HG03457 (cell line): Measurements from ENCODE around the gene THSD7B.

Source experiments
- ATAC-seq: cut with Tn5 transposase; IDR thresholded peaks from one replicate; pipeline ENCODE4 v1.9.1; 2021; ENCODE audit warnings: moderate number of reproducible peaks; ENCODE audit not compliant: unreplicated experiment

Gene THSD7B

DNA sequence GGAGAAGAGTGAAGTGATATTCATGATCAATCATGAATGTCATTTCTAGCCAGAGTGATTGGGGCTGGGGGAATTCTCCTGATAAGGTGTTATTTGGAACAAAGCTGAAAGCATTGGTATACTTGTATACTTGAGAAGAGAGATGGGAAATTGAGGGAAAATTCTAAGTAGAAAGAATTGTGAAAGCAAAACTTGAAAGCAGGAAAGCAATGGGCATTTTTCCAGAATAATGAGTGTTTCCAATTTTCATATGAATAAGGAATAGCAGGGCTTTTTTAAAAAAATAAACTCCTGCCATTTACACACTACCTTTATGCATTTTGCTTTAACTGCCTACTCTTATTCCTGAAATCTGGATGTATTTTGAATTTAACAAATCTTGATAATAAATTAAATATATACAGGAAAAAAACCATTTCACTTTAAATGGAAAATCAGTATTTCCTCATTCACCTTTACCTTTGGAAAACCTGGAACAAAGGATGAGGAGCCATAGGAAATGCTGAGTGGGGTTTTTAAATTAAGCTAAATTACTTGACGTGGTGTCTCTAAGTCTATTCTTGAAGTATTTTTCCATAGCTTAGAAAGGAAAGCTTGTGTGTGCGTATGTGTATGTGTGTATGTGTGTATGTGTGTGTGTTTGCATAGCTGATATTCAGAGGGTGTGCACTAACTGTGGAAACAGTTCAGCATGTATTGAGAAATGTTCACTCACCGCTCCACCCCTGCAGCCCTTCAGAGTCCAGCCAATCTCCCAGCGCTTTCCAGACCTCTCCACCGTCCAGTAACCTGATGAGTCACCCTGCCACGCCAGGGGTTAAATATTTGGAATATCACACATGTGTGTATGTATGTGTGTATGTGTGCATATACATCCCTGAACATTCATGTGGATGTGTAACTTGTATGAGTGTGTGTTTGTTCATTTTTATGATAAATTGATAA lies 427.3 kb downstream of the THSD7B start:
- no peak for ATAC-seq

DNA sequence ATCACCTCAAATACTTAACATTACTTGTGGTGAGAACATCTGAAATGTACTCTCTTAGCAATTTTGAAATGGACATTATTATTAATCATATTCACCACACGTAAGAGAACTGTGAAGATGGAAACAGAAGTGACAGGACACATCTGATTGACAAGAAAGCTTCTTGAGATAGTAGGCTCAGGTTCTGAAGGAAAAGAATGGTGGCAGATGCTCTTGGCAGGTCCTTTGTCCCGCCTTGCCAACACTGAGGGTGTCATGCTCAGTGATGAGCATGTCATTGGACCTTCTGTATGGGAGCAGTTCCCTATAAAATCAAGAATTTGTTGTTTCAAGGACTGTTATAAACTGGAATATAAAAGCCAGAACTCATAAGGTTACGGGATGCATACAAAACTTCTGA lies 428.1 kb downstream of the THSD7B start:
- no peak for ATAC-seq

DNA sequence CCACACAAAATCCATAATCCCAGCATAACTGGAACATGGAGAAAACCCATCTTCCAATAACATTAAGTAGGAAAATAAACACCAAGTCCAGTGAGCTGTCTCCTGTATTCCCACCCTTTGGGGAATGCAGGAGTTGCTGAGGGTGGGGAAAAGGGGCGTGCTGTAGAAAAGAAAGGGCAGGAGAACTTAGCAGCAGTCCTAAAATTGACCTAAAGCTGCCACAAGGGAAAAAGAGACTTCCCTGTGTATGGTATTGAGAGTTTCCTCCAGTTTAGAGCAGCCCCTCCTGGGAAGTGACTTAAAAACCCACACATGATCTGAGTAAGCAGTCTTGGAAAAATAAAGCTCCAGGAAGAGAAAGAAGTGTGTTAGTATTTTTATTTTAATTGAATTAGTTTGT lies 428.8 kb downstream of the THSD7B start:
- ATAC-seq: no peak

- ATAC-seq: no peak
Observed at GRCh38 chr2:137199751-137200150, 434.4 kb downstream of the THSD7B start.

DNA sequence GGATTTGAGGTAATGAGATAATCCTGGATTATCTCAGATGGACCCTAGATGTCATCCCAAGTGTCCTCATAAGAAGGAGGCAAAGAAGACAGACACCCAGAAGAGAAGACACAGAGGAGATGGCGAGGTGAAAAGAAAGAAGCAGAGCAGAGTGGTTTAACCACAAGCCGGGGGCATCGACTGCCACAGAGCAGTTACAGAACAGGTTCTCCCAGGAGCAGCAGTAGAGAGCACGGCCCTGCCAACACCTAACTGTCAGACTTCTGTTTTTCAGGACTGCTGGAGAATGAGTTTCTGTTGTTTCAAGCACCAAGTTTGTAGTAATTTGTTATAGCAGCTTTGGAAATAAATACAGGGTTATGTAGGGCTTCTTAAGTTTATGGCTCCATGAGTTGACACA lies 437.0 kb downstream of the THSD7B start:
- ATAC-seq: no peak

- ATAC-seq: no peak
Observed at GRCh38 chr2:137205324-137205723, 440.0 kb downstream of the THSD7B start.

DNA sequence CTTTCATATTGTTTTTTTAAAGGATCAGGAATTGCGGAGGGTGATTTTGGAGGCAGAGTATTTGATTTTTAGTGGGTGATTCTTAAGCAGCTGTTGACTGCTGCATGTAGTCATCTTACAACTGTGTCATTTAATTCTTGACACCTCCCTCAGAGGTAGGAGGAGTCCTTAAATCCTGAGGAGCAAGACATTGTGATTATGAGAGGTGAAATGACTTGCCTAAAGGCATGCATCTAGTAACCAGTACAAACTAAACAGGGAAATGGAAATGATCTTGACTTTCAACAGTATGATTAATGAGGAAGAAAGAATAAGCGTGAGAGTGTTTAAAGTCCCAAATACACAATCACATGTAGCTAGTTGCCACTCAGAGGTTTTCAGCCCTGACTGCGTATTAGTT lies 440.7 kb downstream of the THSD7B start:
- ATAC-seq: no peak

DNA sequence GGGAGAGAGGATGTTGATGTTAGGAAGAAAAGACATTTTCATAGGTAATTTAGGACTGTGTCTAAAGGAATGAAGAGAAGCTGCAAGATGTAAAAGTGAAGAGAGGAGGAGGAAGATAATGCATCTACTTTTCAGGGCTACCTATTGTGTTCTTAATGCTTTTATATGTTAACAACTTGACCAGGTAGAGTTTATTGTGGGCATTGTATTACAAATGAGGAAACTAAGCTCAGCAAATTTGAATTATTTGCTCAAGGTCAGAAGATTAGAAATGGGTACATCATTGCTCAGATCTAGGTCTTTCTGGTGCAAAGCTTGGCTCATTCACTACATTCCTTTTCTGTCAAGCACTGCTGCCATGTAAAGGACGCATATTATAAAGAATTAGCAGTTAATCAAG lies 441.7 kb downstream of the THSD7B start:
- no peak for ATAC-seq

- ATAC-seq: no peak
Observed at GRCh38 chr2:137208431-137208891, 443.1 kb downstream of the THSD7B start.

- ATAC-seq: no peak
Observed at GRCh38 chr2:137210039-137210438, 444.7 kb downstream of the THSD7B start.

GRCh38 chr2:137211761-137212160 lies 446.4 kb downstream of the THSD7B start:
- ATAC-seq: no peak

- ATAC-seq: no peak
Observed at GRCh38 chr2:137220438-137220993, 455.2 kb downstream of the THSD7B start.

DNA sequence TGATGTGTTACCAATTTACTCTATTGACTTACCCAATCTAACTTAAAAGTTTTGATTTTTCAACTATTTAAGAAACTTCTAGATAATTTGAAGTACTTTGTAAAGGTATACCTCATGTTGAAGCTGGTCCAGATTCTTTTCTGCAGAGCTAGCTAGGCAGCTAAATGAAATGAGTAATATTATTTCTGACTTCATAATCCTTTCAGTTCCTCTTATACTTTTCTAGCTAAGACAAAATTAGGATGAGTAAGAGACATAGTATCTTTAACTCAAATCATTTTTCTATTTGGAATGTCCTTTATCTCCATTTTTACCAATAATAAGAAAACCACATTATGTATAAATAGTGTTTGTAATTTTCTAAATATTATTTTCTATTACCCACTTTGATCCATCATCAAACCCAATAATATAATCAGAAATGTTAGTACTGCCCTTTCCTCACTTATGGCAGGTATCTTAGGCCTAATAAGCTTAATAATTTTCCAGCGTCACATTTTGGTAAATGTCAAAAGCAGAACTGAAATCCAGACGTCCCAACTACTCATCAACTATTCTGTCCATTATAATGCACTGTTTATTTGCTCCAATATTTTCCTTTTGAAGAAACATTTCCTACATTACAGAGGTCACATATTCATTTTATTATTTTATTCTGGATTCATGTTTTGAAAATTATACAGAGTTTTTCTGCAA lies 456.6 kb downstream of the THSD7B start:
- no peak for ATAC-seq

DNA sequence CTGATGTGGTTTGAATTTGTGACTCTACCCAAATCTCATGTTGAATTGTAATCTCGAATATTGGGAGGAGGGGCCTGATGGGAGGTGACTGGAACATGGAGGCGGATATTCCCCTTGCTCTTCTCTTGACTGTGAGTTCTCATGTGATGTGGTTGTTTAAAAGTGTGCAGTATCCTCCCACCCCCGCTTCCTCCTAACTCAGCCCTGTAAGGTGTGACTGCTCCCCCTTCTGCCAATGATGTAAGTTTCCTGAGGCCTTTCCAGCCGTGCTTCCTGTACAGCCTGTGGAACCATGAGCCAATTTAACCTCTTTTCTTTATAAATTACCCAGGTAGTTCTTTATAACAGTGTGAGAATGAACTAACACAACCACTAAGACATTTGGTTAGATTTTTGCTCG lies 458.4 kb downstream of the THSD7B start:
- ATAC-seq: no peak

- no peak for ATAC-seq
Observed at GRCh38 chr2:137228566-137228965, 463.2 kb downstream of the THSD7B start.

DNA sequence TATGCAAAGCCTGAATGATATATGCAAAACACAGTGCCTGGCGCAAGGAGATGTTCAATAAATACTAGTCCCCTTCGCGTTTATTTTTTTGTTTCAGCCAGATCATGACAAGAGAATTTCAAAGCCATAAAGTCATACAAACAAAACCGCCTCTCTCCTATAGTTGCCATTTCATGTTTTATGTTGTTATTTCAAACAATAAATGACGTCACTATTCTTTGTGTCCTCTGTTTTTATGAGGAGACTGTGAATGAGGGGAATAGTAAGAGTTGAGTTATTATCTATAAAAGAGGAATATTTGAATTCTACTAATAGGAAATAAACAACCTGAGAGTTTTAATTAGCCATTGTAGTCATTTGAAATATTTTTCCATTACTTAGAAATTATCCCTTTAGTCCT lies 464.5 kb downstream of the THSD7B start:
- no peak for ATAC-seq

DNA sequence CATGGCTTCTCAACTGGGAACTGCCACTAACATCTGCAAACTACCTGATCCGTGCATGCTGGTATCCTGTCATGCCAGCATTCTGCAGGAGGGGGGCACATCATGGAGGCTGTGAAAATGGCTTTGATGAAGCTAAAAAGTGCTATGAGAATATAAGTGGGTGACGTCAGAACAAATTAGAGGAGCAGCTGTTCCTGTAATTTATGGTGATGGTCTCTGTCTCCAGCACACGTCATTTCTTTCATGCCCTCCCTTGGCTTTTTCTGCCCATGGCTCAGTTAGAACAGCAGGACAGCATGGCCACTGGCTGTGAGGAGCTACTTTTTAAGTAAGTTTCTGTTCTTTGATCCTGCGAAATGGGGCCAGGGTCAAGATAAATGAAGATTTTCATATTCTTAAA lies 466.3 kb downstream of the THSD7B start:
- no peak for ATAC-seq

GRCh38 chr2:137232076-137232475 lies 466.7 kb downstream of the THSD7B start:
- ATAC-seq: no peak

DNA sequence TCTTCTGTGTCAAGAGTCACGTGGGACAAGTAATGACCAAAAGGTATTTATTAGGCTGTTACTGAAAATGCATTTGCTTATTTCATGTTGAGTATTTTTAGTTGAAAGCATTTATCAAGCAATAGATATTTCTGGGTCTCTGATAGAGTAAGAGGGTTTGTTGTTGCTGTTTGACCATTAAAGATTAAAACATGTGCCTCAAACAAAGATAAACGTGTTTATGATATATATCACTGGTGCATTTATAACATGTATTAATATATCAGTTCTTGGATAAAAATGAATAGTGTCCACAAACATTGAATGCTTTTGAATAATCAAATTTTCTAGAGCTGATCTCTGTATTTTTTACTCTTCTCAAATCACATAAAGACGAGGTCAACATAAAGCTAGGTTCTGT lies 467.7 kb downstream of the THSD7B start:
- no peak for ATAC-seq

DNA sequence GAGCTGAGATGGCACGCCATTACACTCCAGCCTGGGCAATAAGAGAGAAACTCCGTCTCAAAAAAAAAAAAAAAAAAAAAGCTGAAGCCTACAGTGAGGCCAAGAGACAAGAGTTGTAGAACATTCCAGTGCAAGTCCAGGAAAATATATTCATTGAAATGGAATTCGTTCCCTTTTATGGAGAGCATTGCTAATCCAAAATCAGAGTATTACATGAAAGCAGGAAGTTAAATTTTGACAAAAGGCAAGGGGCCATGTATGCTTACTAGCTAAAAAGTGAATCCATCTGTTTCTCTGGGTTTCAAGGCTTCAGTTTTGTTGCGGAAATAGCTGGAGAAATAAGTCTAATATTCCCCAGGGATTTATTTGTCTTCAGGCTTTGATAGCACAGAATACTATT lies 471.7 kb downstream of the THSD7B start:
- ATAC-seq: no peak

DNA sequence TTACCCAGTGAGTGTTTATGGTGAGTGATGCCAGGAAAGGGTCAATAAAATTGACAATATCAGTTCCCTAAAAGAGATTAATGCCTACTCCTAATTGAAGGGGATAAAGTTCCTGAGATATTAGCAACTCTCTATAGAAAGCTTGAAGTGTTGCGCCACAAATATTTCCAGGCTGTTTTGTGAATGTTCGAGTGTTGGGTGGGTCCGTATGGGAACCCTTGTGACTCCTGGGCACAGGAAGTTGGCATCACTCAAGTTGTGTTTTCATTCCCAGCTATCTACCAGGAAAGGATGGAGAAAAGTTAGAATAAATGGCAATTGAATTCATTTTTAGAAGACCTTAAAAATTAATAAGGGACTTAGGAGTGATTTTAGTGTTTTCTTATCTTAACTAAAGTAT lies 472.7 kb downstream of the THSD7B start:
- no peak for ATAC-seq
